ENCODE measurements around the gene HNRNPF. TPM values are rescaled to one million over a fixed set of nuclear protein-coding genes. Genes with fewer than 3 reads are reported as not detected.

Gene HNRNPF
- total RNA-seq, 1 experiment from 2014 or later = 358 TPM

- H3K27me3 Mint-ChIP-seq (ENCODE audit: low read depth) = no peaks in the 10 kb centered on the region; the same call in 1 of the 2 replicates
- H3K36me3 Mint-ChIP-seq = peaks cover 13% of the 10 kb centered on the region
- TF ChIP-seq E2F5 (CRISPR knock-in tag; IDR thresholded peaks at IDR 0.05) = no peak
- no peak for TF ChIP-seq IRF1 (CRISPR knock-in tag; IDR thresholded peaks at IDR 0.05)
- no peak for TF ChIP-seq TEAD1 (CRISPR knock-in tag; IDR thresholded peaks at IDR 0.05)
- no peak for TF ChIP-seq FOXK1 (CRISPR knock-in tag; IDR thresholded peaks at IDR 0.05)
- ChIA-PET POLR2A (no interaction called here), CTCF (no interaction called here)
- no peaks in the 10 kb centered on the region for H3K9me3 Mint-ChIP-seq
- peak overlapping the region; percentile 74 for H3K27ac Mint-ChIP-seq
- DNase-seq (ENCODE audit: low spot score) = no peak
- ATAC-seq = no peak
- H3K4me3 Mint-ChIP-seq = peak overlapping the region; percentile 8; the same call in 1 of the 2 replicates
- H3K4me1 Mint-ChIP-seq = peaks cover 78% of the 10 kb centered on the region
Measured at GRCh38 chr10:43399320-43400310, 9.4 kb downstream of the HNRNPF start.

DNA sequence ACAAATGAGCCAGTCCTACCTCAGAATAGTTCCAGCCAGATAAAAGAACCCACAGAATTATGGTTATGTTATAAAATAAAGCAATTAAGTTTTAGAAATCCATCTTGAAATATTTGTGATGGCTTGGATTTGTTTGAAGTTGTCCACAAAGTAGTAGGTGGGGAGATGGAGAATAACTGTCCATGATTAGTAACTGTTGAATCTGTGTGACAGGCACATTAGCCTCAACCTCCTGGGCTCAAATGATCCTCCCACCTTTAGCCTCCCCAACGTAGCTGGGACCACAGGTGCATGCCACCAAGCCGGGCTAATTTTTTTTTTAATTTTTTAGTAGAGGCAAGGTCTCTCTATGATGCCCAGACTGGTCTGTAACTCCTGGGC, 10.1 kb downstream of the HNRNPF start:
- Mint-ChIP-seq H3K4me1 (peaks cover 74% of the 10 kb centered on the region), H3K27me3 (ENCODE audit: low read depth) (no peaks in the 10 kb centered on the region; the same call in 1 of the 2 replicates), H3K9me3 (no peaks in the 10 kb centered on the region), H3K4me3 (no peak overlapping the region), H3K36me3 (peaks cover 19% of the 10 kb centered on the region), H3K27ac (peak overlapping the region; percentile 99; the same call in 1 of the 2 replicates)
- TF ChIP-seq USF1 (CRISPR knock-in tag; IDR thresholded peaks at IDR 0.05) (no peak), ZNF416 (CRISPR knock-in tag; IDR thresholded peaks at IDR 0.05) (no peak), ATF2 (CRISPR knock-in tag; IDR thresholded peaks at IDR 0.05; ENCODE audit: borderline replicate concordance, low read depth) (no peak), OVOL2 (CRISPR knock-in tag; IDR thresholded peaks at IDR 0.05; ENCODE audit: borderline replicate concordance) (no peak), ELF4 (CRISPR knock-in tag; IDR thresholded peaks at IDR 0.05; ENCODE audit: low read depth) (no peak), ATF6 (CRISPR knock-in tag; IDR thresholded peaks at IDR 0.05) (no peak)
- TF ChIP-seq, protein P1, sequence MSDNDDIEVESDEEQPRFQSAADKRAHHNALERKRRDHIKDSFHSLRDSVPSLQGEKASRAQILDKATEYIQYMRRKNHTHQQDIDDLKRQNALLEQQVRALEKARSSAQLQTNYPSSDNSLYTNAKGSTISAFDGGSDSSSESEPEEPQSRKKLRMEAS (CRISPR knock-in tag; IDR thresholded peaks at IDR 0.05) = no peak
- TF ChIP-seq, protein P2, sequence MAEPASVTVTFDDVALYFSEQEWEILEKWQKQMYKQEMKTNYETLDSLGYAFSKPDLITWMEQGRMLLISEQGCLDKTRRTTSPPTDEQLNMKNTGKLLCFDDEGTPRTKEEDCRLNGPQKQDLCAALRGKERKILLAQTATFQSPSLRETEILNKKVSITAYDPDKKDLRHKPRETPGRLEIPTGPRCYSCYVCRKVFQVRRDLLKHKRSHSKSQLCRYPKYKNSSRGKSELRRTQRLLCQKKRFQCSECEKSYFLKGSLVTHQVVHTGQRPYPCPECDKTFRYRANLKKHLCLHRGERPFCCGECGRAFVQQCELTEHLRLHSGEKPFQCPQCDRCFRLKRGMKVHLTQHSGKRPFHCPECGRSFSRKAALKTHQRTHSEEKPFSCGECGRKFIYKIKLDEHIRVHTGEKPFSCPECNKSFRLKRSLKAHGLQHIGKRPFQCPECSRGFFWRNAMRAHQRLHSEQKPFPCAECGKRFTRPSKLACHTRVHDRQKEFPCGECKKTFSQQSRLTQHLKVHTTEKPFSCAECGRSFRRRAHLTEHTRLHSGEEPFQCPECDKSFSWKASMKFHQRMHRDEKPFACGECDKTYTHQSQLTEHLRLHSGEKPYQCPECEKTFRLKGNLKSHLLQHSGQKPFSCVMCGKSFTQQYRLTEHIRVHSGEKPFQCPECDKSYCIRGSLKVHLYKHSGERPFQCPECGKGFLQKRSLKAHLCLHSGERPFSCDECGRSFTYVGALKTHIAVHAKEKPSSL (CRISPR knock-in tag; conservative IDR thresholded peaks at IDR 0.05) = no peak
- TF ChIP-seq, protein P3, sequence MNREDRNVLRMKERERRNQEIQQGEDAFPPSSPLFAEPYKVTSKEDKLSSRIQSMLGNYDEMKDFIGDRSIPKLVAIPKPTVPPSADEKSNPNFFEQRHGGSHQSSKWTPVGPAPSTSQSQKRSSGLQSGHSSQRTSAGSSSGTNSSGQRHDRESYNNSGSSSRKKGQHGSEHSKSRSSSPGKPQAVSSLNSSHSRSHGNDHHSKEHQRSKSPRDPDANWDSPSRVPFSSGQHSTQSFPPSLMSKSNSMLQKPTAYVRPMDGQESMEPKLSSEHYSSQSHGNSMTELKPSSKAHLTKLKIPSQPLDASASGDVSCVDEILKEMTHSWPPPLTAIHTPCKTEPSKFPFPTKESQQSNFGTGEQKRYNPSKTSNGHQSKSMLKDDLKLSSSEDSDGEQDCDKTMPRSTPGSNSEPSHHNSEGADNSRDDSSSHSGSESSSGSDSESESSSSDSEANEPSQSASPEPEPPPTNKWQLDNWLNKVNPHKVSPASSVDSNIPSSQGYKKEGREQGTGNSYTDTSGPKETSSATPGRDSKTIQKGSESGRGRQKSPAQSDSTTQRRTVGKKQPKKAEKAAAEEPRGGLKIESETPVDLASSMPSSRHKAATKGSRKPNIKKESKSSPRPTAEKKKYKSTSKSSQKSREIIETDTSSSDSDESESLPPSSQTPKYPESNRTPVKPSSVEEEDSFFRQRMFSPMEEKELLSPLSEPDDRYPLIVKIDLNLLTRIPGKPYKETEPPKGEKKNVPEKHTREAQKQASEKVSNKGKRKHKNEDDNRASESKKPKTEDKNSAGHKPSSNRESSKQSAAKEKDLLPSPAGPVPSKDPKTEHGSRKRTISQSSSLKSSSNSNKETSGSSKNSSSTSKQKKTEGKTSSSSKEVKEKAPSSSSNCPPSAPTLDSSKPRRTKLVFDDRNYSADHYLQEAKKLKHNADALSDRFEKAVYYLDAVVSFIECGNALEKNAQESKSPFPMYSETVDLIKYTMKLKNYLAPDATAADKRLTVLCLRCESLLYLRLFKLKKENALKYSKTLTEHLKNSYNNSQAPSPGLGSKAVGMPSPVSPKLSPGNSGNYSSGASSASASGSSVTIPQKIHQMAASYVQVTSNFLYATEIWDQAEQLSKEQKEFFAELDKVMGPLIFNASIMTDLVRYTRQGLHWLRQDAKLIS (CRISPR knock-in tag; IDR thresholded peaks at IDR 0.05; ENCODE audit: borderline replicate concordance) = no peak
- TF ChIP-seq, protein P4, sequence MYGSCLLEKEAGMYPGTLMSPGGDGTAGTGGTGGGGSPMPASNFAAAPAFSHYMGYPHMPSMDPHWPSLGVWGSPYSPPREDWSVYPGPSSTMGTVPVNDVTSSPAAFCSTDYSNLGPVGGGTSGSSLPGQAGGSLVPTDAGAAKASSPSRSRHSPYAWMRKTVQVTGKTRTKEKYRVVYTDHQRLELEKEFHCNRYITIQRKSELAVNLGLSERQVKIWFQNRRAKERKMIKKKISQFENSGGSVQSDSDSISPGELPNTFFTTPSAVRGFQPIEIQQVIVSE (CRISPR knock-in tag; IDR thresholded peaks at IDR 0.05; ENCODE audit: borderline replicate concordance) = no peak
- DNase-seq (ENCODE audit: low spot score) = no peak
- no peak for ATAC-seq
- ChIA-PET CTCF (interaction anchor here (3.0 kb wide), 1 partner anchor 9 kb away, joined by 14 read pairs; no protein-coding TSS in a partner anchor), POLR2A (interaction anchor here (2.9 kb wide), 1 partner anchor 9 kb away, joined by 19 read pairs; no protein-coding TSS in a partner anchor)
